Measurements from ENCODE around the gene GRIK4. TPM values are rescaled to one million over a fixed set of nuclear protein-coding genes. Genes with fewer than 3 reads are reported as not detected.
"Not testable (repeated sequence)": the region's sequence is repeated elsewhere in the genome, so short reads cannot be mapped to it uniquely, and the experiment has no call there.

The GRIK4 gene
- total RNA-seq, 1 donor from 2014 or later: 2.2 TPM

DNA sequence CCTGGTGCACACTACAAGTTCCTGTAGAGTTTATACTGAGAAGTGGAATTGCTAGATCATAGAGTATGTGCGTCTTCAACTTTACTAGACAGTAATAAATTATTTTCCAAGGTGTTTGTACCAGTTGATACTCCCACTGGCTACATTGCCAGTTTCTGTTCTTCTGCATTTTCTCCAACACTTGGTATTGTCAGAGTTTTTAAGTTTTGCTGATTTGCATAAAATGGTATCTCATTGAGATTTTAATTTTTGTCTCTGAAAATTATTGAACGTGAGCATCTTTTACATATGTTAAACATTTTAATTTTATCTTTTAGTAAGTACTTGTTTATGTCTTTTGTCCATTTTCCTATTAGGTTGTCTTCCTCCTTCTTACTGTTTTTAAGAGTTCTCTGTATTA lies 519.6 kb downstream of the GRIK4 start:
- H3K27me3 Mint-ChIP-seq (ENCODE audit: low read depth): no peaks in the 10 kb centered on the region
- no peak for DNase-seq (ENCODE audit: low spot score in 2 of 2, unreplicated experiment in 2 of 2)
- no peak overlapping the region for H3K27ac Mint-ChIP-seq
- TF ChIP-seq CTCF (IDR thresholded peaks at IDR 0.05; ENCODE audit: unreplicated experiment): no peak
- no peak overlapping the region for H3K4me3 Mint-ChIP-seq
- no peaks in the 10 kb centered on the region for H3K9me3 Mint-ChIP-seq
- peaks cover 9% of the 10 kb centered on the region for H3K36me3 Mint-ChIP-seq
- H3K4me1 Mint-ChIP-seq: peaks cover 11% of the 10 kb centered on the region

- H3K36me3 Mint-ChIP-seq; H3K9me3 Mint-ChIP-seq; DNase-seq (ENCODE audit: low spot score in 2 of 2, unreplicated experiment in 2 of 2): not testable (repeated sequence)
These were observed 520.1 kb downstream of the GRIK4 start for GRCh38 chr11:121031648-121032047.

GRCh38 chr11:121032546-121032945 lies 521.0 kb downstream of the GRIK4 start:
- Mint-ChIP-seq H3K9me3 (no peaks in the 10 kb centered on the region), H3K4me1 (peaks cover 12% of the 10 kb centered on the region), H3K27me3 (ENCODE audit: low read depth) (no peaks in the 10 kb centered on the region), H3K4me3 (no peak overlapping the region), H3K36me3 (peaks cover 9% of the 10 kb centered on the region), H3K27ac (no peak overlapping the region)
- no peak for TF ChIP-seq CTCF (IDR thresholded peaks at IDR 0.05; ENCODE audit: unreplicated experiment)
- DNase-seq (ENCODE audit: low spot score in 2 of 2, unreplicated experiment in 2 of 2): no peak

More at GRCh38 chr11:121031648-121032047, 520.1 kb downstream of the GRIK4 start:
- H3K27ac Mint-ChIP-seq; H3K27me3 Mint-ChIP-seq (ENCODE audit: low read depth); H3K4me3 Mint-ChIP-seq: not testable (repeated sequence)
- H3K4me1 Mint-ChIP-seq: peaks cover 12% of the 10 kb centered on the region

- Mint-ChIP-seq H3K27me3 (ENCODE audit: low read depth) (no peaks in the 10 kb centered on the region), H3K9me3 (no peaks in the 10 kb centered on the region), H3K36me3 (peaks cover 10% of the 10 kb centered on the region), H3K27ac (no peak overlapping the region), H3K4me1 (peaks cover 17% of the 10 kb centered on the region), H3K4me3 (no peak overlapping the region)
- no peak for DNase-seq (ENCODE audit: low spot score in 2 of 2, unreplicated experiment in 2 of 2)
- TF ChIP-seq CTCF (IDR thresholded peaks at IDR 0.05; ENCODE audit: unreplicated experiment): no peak
These were observed 522.1 kb downstream of the GRIK4 start for GRCh38 chr11:121033635-121034034.

GRCh38 chr11:121035169-121035755 lies 523.7 kb downstream of the GRIK4 start:
- DNase-seq (ENCODE audit: low spot score in 2 of 2, unreplicated experiment in 2 of 2): no peak
- TF ChIP-seq CTCF (IDR thresholded peaks at IDR 0.05; ENCODE audit: unreplicated experiment): no peak
- peaks cover 8% of the 10 kb centered on the region for H3K36me3 Mint-ChIP-seq
- H3K9me3 Mint-ChIP-seq: no peaks in the 10 kb centered on the region
- peak overlapping the region; percentile 31 for H3K27ac Mint-ChIP-seq
- no peak overlapping the region for H3K4me3 Mint-ChIP-seq
- H3K4me1 Mint-ChIP-seq: peaks cover 25% of the 10 kb centered on the region
- H3K27me3 Mint-ChIP-seq (ENCODE audit: low read depth): no peaks in the 10 kb centered on the region

DNA sequence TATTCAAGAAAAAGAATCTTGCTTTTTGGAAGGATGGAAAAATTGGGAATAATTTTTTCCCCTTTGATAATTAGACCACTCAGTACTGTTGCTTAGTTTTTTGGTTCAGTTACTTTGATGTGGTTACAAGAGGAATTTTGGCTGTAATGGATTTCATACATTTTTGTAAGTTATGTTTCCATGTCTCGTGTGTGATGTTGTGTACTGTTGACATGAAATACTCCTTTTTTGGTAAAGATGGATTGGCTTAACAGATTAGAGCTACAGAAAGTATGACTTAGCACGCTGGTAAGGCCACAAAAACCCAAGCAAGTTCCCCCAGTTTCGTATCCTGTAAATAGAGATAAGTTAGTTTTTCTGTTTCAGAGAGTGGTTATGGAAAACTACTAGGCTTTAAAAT lies 524.2 kb downstream of the GRIK4 start:
- Mint-ChIP-seq H3K36me3 (peaks cover 6% of the 10 kb centered on the region), H3K27me3 (ENCODE audit: low read depth) (no peaks in the 10 kb centered on the region), H3K4me1 (peaks cover 25% of the 10 kb centered on the region), H3K4me3 (no peak overlapping the region), H3K9me3 (no peaks in the 10 kb centered on the region), H3K27ac (peak overlapping the region; percentile 80)
- TF ChIP-seq CTCF (IDR thresholded peaks at IDR 0.05; ENCODE audit: unreplicated experiment): no peak
- DNase-seq (ENCODE audit: low spot score in 2 of 2, unreplicated experiment in 2 of 2): no peak

All from mesothelial cell of epicardium (in vitro differentiated cells).